ENCODE measurements around the gene SMG7.
"Not testable (repeated sequence)": the region's sequence is repeated elsewhere in the genome, so short reads cannot be mapped to it uniquely, and the experiment has no call there.

Gene SMG7, protein sequence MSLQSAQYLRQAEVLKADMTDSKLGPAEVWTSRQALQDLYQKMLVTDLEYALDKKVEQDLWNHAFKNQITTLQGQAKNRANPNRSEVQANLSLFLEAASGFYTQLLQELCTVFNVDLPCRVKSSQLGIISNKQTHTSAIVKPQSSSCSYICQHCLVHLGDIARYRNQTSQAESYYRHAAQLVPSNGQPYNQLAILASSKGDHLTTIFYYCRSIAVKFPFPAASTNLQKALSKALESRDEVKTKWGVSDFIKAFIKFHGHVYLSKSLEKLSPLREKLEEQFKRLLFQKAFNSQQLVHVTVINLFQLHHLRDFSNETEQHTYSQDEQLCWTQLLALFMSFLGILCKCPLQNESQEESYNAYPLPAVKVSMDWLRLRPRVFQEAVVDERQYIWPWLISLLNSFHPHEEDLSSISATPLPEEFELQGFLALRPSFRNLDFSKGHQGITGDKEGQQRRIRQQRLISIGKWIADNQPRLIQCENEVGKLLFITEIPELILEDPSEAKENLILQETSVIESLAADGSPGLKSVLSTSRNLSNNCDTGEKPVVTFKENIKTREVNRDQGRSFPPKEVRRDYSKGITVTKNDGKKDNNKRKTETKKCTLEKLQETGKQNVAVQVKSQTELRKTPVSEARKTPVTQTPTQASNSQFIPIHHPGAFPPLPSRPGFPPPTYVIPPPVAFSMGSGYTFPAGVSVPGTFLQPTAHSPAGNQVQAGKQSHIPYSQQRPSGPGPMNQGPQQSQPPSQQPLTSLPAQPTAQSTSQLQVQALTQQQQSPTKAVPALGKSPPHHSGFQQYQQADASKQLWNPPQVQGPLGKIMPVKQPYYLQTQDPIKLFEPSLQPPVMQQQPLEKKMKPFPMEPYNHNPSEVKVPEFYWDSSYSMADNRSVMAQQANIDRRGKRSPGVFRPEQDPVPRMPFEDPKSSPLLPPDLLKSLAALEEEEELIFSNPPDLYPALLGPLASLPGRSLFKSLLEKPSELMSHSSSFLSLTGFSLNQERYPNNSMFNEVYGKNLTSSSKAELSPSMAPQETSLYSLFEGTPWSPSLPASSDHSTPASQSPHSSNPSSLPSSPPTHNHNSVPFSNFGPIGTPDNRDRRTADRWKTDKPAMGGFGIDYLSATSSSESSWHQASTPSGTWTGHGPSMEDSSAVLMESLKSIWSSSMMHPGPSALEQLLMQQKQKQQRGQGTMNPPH

DNA sequence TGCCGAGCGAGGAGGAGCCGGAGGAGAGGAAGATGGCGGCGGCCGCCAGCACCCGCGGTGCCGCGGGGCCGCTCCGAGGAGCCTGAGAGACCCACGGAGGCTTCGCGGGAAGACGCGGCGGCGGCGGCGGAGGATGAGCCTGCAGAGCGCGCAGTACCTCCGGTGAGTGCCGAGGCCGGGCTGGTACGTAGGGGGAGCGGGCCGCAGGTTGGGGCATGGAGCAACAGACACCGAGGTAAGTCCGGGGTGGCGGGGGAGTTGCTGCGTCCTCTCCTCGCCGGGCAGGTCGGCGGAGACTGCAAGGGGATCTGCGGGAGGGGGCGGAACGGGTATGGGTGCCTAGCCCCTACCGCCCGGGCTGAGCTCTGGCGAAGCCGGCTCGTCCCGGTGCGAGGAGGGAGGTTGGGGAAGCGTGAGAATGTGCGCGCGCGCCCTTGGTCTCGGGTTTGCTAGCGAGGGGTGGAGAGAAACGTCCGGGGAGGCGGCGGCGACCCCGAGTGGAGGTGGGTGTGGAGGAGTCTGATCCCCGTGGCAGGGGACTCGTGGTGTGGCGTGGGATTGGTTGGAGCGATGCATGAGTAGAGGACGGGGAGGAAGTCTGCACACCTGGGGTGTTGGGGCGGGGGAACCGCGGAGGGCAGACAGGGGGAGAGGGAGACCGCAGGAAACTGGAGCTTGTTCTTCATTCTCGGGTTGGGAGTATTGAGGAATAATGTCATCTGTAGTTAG, at the start of gene SMG7:
SMG7 (plus strand) TSS at position 12 of the 729 bp plus-strand sequence; CDS start at position 134, 122 bp downstream.
- DNase-seq, result peak; percentile 51

DNA sequence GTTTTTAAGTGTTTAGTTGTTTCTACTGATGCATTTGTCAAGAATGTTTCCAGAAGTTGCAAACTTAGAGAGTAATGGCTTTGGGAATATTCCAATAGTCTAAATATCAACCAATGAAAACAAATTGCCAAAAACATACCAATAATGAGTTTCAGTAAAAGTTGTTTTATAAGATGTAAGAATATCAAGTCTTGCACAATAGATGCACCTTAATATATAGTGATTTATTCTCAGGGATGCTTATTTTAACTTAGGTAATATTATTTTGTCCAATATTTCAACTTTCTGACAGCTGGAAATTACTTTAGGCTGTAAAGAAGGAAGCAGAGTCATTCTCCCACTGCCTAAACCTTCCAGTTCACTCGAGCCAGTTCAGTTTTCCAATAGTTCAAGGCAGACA, 48.8 kb upstream of the SMG7 start:
- DNase-seq, result no peak

- no peak for DNase-seq
Measured at GRCh38 chr1:183424691-183425090, 47.6 kb upstream of the SMG7 start.

DNA sequence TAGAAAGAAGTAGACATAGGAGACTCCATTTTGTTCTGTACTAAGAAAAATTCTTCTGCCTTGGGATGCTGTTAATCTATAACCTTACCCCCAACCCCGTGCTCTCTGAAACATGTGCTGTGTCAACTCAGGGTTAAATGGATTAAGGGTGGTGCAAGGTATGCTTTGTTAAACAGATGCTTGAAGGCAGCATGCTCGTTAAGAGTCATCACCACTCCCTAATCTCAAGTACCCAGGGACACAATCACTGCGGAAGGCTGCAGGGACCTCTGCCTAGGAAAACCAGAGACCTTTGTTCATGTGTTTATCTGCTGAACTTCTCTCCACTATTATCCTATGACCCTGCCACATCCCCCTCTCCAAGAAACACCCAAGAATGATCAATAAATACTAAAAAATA, 44.7 kb upstream of the SMG7 start:
- DNase-seq, result not testable (repeated sequence)

DNA sequence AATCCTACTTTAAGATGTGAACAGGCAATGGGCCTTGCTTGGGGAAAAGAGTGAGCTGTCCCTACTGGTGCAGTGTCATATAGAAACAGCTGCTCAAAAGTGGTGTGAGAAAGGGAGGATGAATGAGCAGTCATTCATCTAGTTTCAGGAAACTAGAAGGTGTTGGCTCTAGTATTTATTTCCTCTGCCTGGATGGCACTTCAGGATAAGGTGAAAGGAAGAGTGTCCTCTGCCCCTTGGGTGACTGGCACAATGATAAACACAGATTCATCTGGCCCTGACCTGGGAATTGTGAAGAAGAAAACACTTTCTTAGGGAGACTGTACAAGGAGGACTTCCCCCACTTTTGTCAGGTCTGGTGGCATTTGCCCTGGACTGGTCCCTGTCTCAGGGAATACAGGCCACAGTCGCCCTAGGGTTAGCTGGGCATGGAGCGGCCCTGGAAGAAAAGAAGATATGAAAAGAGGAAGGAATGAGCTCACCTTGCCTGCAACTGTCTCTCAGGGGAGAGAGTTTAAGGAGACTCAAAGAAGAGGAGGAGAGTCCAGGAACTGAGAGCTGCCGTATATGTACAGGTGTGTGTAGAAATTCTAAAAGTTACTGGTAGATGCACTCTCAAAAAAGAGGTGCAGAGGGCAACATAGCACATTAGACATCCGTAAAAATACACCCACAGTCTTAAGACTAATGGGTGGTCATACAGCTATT, 40.3 kb upstream of the SMG7 start:
- no peak for DNase-seq

DNA sequence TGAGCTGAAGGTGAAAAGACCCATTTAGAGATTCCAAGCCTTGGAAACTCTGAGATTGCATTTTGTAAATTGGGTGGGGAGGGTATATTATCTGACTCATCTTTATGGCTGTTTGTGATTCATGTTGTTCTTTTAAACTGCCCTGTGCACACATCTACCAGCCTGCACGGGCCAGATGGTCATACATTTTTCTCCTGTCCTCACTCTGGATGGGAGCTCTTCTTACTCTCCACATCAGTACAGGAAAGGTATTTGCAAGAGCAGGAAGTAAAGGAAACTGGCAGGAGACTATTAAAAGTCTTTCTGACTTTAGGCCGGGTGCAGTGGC, 39.8 kb upstream of the SMG7 start:
- no peak for DNase-seq

DNA sequence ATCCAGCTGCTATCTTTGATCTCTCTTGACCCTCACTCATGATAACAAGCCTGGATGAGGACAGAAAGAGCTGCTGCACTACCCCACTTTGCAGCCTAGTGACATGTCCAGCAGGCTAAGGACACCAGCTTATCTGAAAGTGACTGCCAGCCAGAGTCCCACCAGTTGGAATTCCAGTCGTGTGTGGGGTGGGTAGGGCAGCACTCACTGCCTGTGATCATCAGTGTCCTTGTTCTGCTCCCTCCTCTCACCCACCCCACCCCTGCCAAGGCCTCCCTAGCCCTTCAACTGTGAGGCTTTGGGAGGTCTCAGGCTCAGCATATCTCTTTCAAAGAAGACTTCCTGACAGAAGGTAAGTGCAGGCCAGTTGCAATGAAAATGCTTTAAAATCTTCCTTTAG, 38.6 kb upstream of the SMG7 start:
- DNase-seq, result no peak

DNA sequence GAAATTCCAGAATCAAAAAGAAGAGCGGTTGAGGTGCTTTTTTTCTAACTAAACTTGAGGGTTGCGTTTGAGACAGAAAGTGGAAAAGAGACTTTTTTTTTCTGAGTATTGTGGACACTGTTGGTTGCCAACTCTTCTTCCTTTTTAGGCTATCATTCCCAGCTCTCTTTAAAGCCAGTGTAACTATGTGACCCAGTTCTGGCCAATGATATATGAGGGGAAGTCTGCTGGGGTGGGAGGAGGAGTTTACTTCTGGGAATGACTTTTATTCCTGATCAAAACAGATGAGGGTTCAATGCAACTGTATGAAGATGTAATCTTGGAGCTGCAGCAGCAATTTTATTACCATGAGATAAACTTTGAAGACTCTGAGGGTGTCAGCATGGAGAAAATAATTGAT, 36.8 kb upstream of the SMG7 start:
- no peak for DNase-seq

- DNase-seq, result no peak
Measured at GRCh38 chr1:183438060-183438459, 34.2 kb upstream of the SMG7 start.

DNA sequence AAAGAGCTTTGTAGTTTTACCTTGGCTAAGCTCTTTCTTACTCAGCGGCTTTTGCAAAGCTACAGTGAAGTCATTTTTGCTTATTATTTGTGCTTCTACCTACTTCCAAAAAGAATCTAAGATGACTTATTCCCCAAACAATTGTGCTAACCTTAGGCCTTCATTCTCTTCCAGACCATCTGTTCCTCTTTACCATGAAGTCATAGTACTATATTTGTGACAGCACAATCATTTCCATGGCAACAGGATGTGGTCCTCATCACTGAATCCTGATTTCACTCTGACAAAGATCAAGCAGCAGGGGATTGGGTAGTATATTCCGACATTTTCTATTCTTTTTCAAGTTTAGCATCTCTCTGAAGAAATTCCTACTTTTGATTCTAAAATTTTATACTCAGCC, 29.3 kb upstream of the SMG7 start:
- no peak for DNase-seq

GRCh38 chr1:183443466-183443865, 28.8 kb upstream of the SMG7 start:
- no peak for DNase-seq

- DNase-seq, result no peak
Measured at GRCh38 chr1:183444243-183444642, 28.1 kb upstream of the SMG7 start.

DNA sequence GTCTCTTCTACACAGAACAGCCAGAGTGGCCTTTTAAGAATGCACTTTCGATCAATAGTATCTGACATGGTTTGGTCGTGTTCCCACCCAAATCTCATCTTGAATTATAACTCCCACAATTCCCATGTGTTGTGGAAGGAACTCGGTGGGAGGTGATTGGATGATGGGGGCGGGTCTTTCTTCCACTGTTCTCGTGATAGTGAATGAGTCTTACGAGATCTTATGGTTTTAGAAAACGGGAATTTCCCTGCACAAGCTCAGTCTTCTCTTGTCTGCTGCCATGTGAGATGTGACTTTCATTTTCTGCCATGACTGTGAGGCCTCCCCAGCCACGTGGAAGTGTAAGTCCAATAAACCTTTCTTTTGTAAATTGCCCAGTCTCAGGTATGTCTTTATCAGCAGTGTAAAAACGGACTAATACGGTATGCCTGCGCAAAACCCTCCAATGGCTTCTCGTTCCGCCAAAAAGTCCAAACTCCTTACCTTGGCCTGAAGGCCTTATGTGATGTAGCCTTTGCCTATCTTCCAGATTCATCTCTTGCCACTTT, 23.0 kb upstream of the SMG7 start:
- DNase-seq, result no peak

DNA sequence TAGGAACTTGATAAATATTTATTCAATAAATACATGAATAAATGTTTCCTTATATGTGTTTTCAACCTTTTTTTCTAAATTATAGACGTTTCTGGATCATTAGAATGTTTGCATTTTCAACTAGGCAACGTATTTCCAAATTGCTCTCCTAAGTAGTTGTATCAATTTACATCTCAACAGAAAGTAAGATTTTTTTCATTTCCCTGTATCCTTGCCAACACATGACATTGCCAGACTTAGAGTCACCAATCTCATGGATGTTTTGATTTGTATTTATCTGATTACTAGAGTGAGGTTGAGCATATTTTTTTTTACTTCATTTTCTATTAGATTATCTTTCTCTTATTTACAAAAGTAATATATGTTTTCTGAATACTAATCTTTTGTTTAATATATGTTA, 22.2 kb upstream of the SMG7 start:
- no peak for DNase-seq

GRCh38 chr1:183454377-183454776, 17.9 kb upstream of the SMG7 start:
- DNase-seq, result no peak

DNA sequence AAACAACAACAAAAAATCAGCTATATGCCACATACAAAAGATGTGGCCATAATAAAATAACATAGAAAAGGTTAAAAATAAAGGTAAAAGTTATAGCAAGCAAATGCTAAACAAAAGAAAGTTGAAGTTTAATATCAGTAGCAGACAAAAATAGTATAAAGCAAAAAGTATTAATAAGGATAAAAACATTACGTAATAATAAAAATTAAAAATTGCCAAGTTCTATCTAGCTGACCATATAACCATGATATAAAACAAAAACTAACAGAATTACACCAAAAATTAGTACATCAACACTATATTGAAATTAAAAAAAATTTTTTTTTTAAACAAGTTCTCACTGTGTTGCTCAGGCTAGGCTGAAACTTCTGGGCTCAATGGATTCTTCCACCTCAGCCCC, 15.5 kb upstream of the SMG7 start:
- no peak for DNase-seq

DNA sequence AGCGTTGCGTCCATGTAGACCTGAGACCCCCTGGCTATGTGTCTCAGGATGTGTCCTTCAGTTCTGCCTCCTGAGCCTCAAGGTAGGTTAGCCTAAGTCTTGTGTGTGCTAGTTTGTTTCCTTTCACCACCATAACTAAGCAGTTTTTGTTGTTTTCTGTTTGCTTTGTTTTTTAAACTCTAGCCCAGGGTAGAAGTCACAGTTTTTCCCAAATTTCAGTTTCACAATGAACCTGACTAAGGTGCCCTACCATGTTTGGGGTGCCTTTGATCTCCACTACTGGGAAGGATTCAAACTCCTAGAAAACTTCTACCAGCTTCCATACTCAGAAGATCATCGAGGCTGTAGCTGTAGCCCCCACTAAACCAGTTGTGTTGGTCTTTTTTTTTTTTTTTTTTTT, 14.8 kb upstream of the SMG7 start:
- no peak for DNase-seq

GRCh38 chr1:183460596-183460995, 11.7 kb upstream of the SMG7 start:
- no peak for DNase-seq

- peak; percentile 17 for DNase-seq
Measured at GRCh38 chr1:183461350-183461749, 10.9 kb upstream of the SMG7 start.

- no peak for DNase-seq
Measured at GRCh38 chr1:183463566-183463965, 8.7 kb upstream of the SMG7 start.

GRCh38 chr1:183466781-183467180, 5.5 kb upstream of the SMG7 start:
- DNase-seq, result peak; percentile 33

- no peak for DNase-seq
Measured at GRCh38 chr1:183467687-183468086, 4.6 kb upstream of the SMG7 start.

All from CD4-positive, alpha-beta T cell treated with Interleukin-15 for 1 hour (primary cell).